ENCODE measurements around the gene UQCRHL.
A peak's percentile ranks its signal among the peaks of the same experiment; 100 is the strongest.

DNA sequence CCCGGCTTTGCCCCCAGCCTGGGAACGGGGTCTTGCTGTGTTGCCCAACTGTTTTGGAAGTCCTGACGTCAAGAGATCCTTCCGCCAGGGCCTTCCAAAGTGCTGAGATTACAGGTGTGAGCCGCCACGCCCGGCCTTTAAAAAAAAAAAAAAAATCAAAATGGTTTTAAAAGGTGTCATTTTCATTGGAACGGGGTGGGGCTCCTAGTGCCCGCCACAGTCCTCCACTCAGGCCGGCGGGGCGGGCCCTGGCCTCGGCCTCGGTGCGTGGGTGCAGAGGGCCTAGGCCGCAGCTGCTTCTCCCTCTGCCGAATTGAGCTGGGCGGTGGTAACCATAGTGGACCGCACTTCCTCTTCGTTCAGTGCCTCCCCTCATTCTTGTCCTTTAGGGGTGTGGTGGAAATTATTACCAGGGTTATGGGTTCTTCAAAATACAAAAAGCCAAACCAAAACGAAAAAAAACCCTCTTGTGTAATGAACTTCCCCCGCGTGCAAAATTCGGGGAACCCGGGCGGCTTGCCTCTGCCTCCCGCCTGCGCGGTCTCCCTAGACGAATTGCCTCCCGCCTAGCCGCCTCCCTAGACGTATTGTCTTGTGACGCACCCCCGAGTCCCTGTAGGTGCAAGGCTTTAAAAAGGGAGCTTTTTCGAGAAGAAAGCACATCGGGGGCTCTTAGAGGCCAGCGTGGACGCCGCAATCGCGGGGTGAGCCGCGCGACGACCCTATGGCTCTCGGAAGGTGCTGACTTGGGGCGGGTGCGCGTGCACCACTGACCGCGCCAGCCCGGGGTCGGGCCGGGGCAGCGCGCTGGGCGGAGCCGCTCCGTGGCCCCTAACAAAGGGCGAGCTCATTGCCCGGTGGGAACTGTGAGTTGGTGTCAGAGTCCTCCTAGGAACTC, 29.6 kb upstream of the UQCRHL start:
- TF ChIP-seq ZNF768 (tag by site-specific recombination; IDR thresholded peaks at IDR 0.05) (no peak), CTCF (tag by site-specific recombination; IDR thresholded peaks at IDR 0.05) (no peak), ZNF121 (tag by site-specific recombination; IDR thresholded peaks at IDR 0.05) (peak; percentile 7; the same call in 1 of the 2 replicates), SETDB1 (IDR thresholded peaks at IDR 0.05; ENCODE audit: insufficient read length, low read length) (no peak), SP2 (tag by site-specific recombination; IDR thresholded peaks at IDR 0.05) (no peak), YY1 (tag by site-specific recombination; IDR thresholded peaks at IDR 0.05) (no peak), ZEB2 (tag by site-specific recombination; IDR thresholded peaks at IDR 0.05) (no peak), ZNF624 (tag by site-specific recombination; IDR thresholded peaks at IDR 0.05) (no peak)
- TF ChIP-seq, protein P1, sequence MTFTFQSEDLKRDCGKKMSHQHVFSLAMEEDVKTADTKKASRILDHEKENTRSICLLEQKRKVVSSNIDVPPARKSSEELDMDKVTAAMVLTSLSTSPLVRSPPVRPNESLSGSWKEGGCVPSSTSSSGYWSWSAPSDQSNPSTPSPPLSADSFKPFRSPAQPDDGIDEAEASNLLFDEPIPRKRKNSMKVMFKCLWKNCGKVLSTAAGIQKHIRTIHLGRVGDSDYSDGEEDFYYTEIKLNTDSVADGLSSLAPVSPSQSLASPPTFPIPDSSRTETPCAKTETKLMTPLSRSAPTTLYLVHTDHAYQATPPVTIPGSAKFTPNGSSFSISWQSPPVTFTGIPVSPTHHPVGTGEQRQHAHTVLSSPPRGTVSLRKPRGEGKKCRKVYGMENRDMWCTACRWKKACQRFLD (tag by site-specific recombination; IDR thresholded peaks at IDR 0.05) = no peak
- TF ChIP-seq, protein P2, sequence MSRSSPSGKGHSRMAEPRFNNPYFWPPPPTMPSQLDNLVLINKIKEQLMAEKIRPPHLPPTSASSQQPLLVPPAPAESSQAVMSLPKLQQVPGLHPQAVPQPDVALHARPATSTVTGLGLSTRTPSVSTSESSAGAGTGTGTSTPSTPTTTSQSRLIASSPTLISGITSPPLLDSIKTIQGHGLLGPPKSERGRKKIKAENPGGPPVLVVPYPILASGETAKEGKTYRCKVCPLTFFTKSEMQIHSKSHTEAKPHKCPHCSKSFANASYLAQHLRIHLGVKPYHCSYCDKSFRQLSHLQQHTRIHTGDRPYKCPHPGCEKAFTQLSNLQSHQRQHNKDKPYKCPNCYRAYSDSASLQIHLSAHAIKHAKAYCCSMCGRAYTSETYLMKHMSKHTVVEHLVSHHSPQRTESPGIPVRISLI (tag by site-specific recombination; IDR thresholded peaks at IDR 0.05) = no peak

All from HEK293 (cell line).